SK-N-SH treated with all-trans-retinoic acid at 6 μM for 48 hours (cell line): ENCODE data around the gene LETMD1.

Source experiments
- ESRRG ChIP-seq: fragments of 250-450 bp; sonication (Bioruptor Pico); IDR thresholded peaks from 2 replicates; pipeline ENCODE4 v1.6.1; 2021; ENCODE audit warnings: mild to moderate bottlenecking
- GLIS3 ChIP-seq: fragments of 250-450 bp; sonication (Bioruptor Pico); IDR thresholded peaks from 2 replicates; pipeline ENCODE4 v1.5.0; 2020; ENCODE audit warnings: mild to moderate bottlenecking, moderate library complexity
- OSR1 ChIP-seq: fragments of 250-450 bp; sonication (Bioruptor Pico); IDR thresholded peaks from 2 replicates; pipeline ENCODE4 v1.8.0; 2022; ENCODE audit warnings: moderate library complexity, mild to moderate bottlenecking, inconsistent platforms
- PATZ1 ChIP-seq: fragments of 250-450 bp; sonication (Bioruptor Pico); IDR thresholded peaks from 2 replicates; pipeline ENCODE4 v1.8.0; 2020; ENCODE audit warnings: mild to moderate bottlenecking, moderate library complexity, borderline replicate concordance
- POU6F1 ChIP-seq: fragments of 250-450 bp; sonication (Bioruptor Pico); IDR thresholded peaks from 2 replicates; pipeline ENCODE4 v1.8.0; 2021; ENCODE audit warnings: low read depth, mild to moderate bottlenecking, moderate library complexity, borderline replicate concordance
- ZC3H10 ChIP-seq: fragments of 250-450 bp; sonication (Bioruptor Pico); IDR thresholded peaks from 2 replicates; pipeline ENCODE4 v1.5.1; 2021; ENCODE audit warnings: mild to moderate bottlenecking, moderate library complexity
- ZFP3 ChIP-seq: fragments of 250-450 bp; sonication (Bioruptor Pico); IDR thresholded peaks from 2 replicates; pipeline ENCODE4 v1.5.0; 2020; ENCODE audit warnings: mild to moderate bottlenecking, moderate library complexity
- ZFP30 ChIP-seq: fragments of 450-650 bp; formaldehyde crosslinking; IDR thresholded peaks from 2 replicates; pipeline ENCODE4 v1.5.0; 2022; ENCODE audit warnings: mild to moderate bottlenecking, moderate library complexity
- ZNF565 ChIP-seq: fragments of 450-650 bp; formaldehyde crosslinking; conservative IDR thresholded peaks from 2 replicates; pipeline ENCODE4 v1.5.0; 2020; ENCODE audit warnings: low read depth, mild to moderate bottlenecking, moderate library complexity

- TF ChIP-seq ESRRG (no peak), PATZ1 (no peak), POU6F1 (CRISPR knock-in tag) (no peak), ZFP3 (CRISPR knock-in tag) (no peak), ZC3H10 (CRISPR knock-in tag) (no peak), OSR1 (CRISPR knock-in tag) (no peak), ZFP30 (CRISPR knock-in tag) (no peak), GLIS3 (CRISPR knock-in tag) (no peak), ZNF565 (CRISPR knock-in tag) (no peak)
These were observed 20.7 kb upstream of the LETMD1 start for GRCh38 chr12:51027342-51027835.
